BE2C (cell line): Measurements from ENCODE around the gene ABLIM2.

Experiments
- DNase-seq: peaks from one replicate; pipeline ENCODE4 v3.0.0-alpha.2; 2020
- H3K27me3 ChIP-seq: fragments of 250-450 bp; sonication (Bioruptor Pico); 2 replicates; pipeline ENCODE4 v1.5.1; 2020; ENCODE audit warnings: mild to moderate bottlenecking
- H3K36me3 ChIP-seq: fragments of 250-450 bp; sonication (Bioruptor Pico); 2 replicates; pipeline ENCODE4 v1.5.1; 2020; ENCODE audit warnings: mild to moderate bottlenecking
- H3K4me1 ChIP-seq: fragments of 250-450 bp; sonication (Bioruptor Pico); 2 replicates; pipeline ENCODE4 v1.5.1; 2020
- H3K4me3 ChIP-seq: 2 replicates; pipeline ENCODE4 v1.5.1; 2011; ENCODE audit warnings: low read depth, low read length
- H3K9me3 ChIP-seq: fragments of 250-450 bp; sonication (Bioruptor Pico); 2 replicates; pipeline ENCODE4 v1.5.1; 2020
- CTCF ChIP-seq: IDR thresholded peaks from 2 replicates; pipeline ENCODE4 v1.5.1; 2012; ENCODE audit warnings: mild to moderate bottlenecking, low read depth, low read length

ABLIM2 gene

GRCh38 chr4:8115203-8115520, 43.5 kb downstream of the ABLIM2 start:
- TF ChIP-seq CTCF, result no peak
- H3K27me3 ChIP-seq, result no peaks in the 10 kb centered on the region
- no peaks in the 10 kb centered on the region for H3K36me3 ChIP-seq
- no peak overlapping the region for H3K4me3 ChIP-seq
- no peak for DNase-seq
- peaks cover 7% of the 10 kb centered on the region for H3K4me1 ChIP-seq
- H3K9me3 ChIP-seq, result no peaks in the 10 kb centered on the region

- H3K27me3 ChIP-seq, result no peaks in the 10 kb centered on the region
These were observed 44.0 kb downstream of the ABLIM2 start for GRCh38 chr4:8114456-8115202.

GRCh38 chr4:8113611-8114377, 44.8 kb downstream of the ABLIM2 start:
- Histone ChIP-seq H3K36me3 (no peaks in the 10 kb centered on the region), H3K4me3 (no peak overlapping the region), H3K9me3 (no peaks in the 10 kb centered on the region), H3K4me1 (peaks cover 7% of the 10 kb centered on the region), H3K27me3 (no peaks in the 10 kb centered on the region)
- no peak for TF ChIP-seq CTCF
- DNase-seq, result no peak

More at GRCh38 chr4:8114456-8115202, 44.0 kb downstream of the ABLIM2 start:
- Histone ChIP-seq H3K36me3 (no peaks in the 10 kb centered on the region), H3K4me3 (no peak overlapping the region), H3K9me3 (no peaks in the 10 kb centered on the region), H3K4me1 (peaks cover 7% of the 10 kb centered on the region)
- TF ChIP-seq CTCF, result no peak
- no peak for DNase-seq

GRCh38 chr4:8112672-8113071, 45.9 kb downstream of the ABLIM2 start:
- no peak for DNase-seq
- no peaks in the 10 kb centered on the region for H3K36me3 ChIP-seq
- H3K27me3 ChIP-seq, result no peaks in the 10 kb centered on the region
- H3K4me1 ChIP-seq, result peaks cover 6% of the 10 kb centered on the region
- H3K4me3 ChIP-seq, result no peak overlapping the region
- no peak for TF ChIP-seq CTCF
- H3K9me3 ChIP-seq, result no peaks in the 10 kb centered on the region

- TF ChIP-seq CTCF, result no peak
- Histone ChIP-seq H3K27me3 (no peaks in the 10 kb centered on the region), H3K36me3 (no peaks in the 10 kb centered on the region), H3K9me3 (no peaks in the 10 kb centered on the region), H3K4me3 (no peak overlapping the region), H3K4me1 (peaks cover 3% of the 10 kb centered on the region; the same call in 1 of the 2 replicates)
- no peak for DNase-seq
These were observed 46.5 kb downstream of the ABLIM2 start for GRCh38 chr4:8112036-8112576.
